GM23338 (cell line): ENCODE data around the gene DUSP3.

Experiments used
- CREB1 ChIP-seq: fragments of 250-450 bp; sonication (Bioruptor Pico); IDR thresholded peaks from 2 replicates; pipeline ENCODE4 v1.5.0; 2020; ENCODE audit warnings: low read depth, mild to moderate bottlenecking, moderate library complexity
- CTCF ChIP-seq, 2 experiments: fragments of 200-600 bp in 1 of 2; sonication (generic) in 1 of 2; conservative IDR thresholded peaks; 2 replicates each; pipeline versions ENCODE4 v1.5.1 to v1.6.1; 2016 to 2017; ENCODE audit warnings: antibody characterized with exemption in 2 of 2, low read depth in 2 of 2, mild to moderate bottlenecking in 2 of 2, moderate library complexity in 1 of 2
- ETS1 ChIP-seq: IDR thresholded peaks from 2 replicates; pipeline ENCODE4 v1.6.1; 2016; ENCODE audit warnings: antibody characterized with exemption
- EZH2 ChIP-seq: fragments of 200-600 bp; sonication (generic); IDR thresholded peaks from one replicate; pipeline ENCODE4 v1.8.0; 2017; ENCODE audit warnings: antibody characterized with exemption, mild to moderate bottlenecking, low read depth; ENCODE audit not compliant: unreplicated experiment
- JUNB ChIP-seq: IDR thresholded peaks from one replicate; pipeline ENCODE4 v1.6.1; 2016; ENCODE audit warnings: antibody characterized with exemption; ENCODE audit not compliant: unreplicated experiment
- NANOG ChIP-seq: IDR thresholded peaks from 2 replicates; pipeline ENCODE4 v1.6.1; 2016; ENCODE audit warnings: antibody characterized with exemption, borderline replicate concordance
- POLR2AphosphoS5 ChIP-seq: IDR thresholded peaks from 2 replicates; pipeline ENCODE4 v1.6.1; 2016; ENCODE audit warnings: antibody characterized with exemption, low read depth
- REST ChIP-seq: IDR thresholded peaks from one replicate; pipeline ENCODE4 v1.6.1; 2018; ENCODE audit warnings: antibody characterized with exemption; ENCODE audit not compliant: unreplicated experiment
- STAT1 ChIP-seq: IDR thresholded peaks from one replicate; pipeline ENCODE4 v1.6.1; 2016; ENCODE audit warnings: antibody characterized with exemption; ENCODE audit not compliant: unreplicated experiment
- ZNF462 ChIP-seq: fragments of 250-450 bp; sonication (Bioruptor Pico); IDR thresholded peaks from 2 replicates; pipeline ENCODE4 v1.5.0; 2020; ENCODE audit warnings: mild to moderate bottlenecking, moderate library complexity

GRCh38 chr17:43771463-43771862 lies 7.3 kb downstream of the DUSP3 start:
- no peak for TF ChIP-seq CTCF (conservative IDR thresholded peaks at IDR 0.05; ENCODE audit: low read depth in 2 of 2)
- no peak for TF ChIP-seq POLR2AphosphoS5
- TF ChIP-seq CREB1 (CRISPR knock-in tag): no peak
- TF ChIP-seq REST: no peak
- TF ChIP-seq JUNB: no peak
- TF ChIP-seq EZH2: no peak
- TF ChIP-seq ZNF462: no peak
- TF ChIP-seq STAT1: no peak
- TF ChIP-seq ETS1: no peak
- TF ChIP-seq NANOG: no peak
